Mucosa of rectum (tissue), 2 donors: ENCODE measurements around the gene ENO3.
"Not testable (repeated sequence)": the region's sequence is repeated elsewhere in the genome, so short reads cannot be mapped to it uniquely, and the experiment has no call there.

Experiments
- H3K27ac ChIP-seq, 2 donors: one replicate each; pipeline ENCODE4 v1.7.0; 2013; ENCODE audit warnings: inconsistent platforms in 2 of 2, low read depth in 2 of 2, low read length in 2 of 2
- H3K27me3 ChIP-seq, 2 donors: one replicate each; pipeline ENCODE4 v1.7.0; 2013; ENCODE audit warnings: low read length in 2 of 2; ENCODE audit not compliant: control insufficient read depth in 2 of 2, insufficient read depth in 2 of 2
- H3K36me3 ChIP-seq, 2 donors: one replicate each; pipeline ENCODE4 v1.7.0; 2013; ENCODE audit warnings: low read length in 2 of 2; ENCODE audit not compliant: control insufficient read depth in 2 of 2, insufficient read depth in 2 of 2
- H3K4me1 ChIP-seq, 2 donors: one replicate each; pipeline ENCODE4 v1.7.0; 2013; ENCODE audit warnings: low read length in 2 of 2, mild to moderate bottlenecking in 1 of 2; ENCODE audit not compliant: control insufficient read depth in 2 of 2, insufficient read depth in 2 of 2
- H3K4me3 ChIP-seq, 2 donors: one replicate each; pipeline ENCODE4 v1.7.0; 2013; ENCODE audit warnings: low read length in 2 of 2
- H3K9ac ChIP-seq, 2 donors: one replicate each; pipeline ENCODE4 v1.7.0; 2013; ENCODE audit warnings: low read length in 2 of 2, low read depth in 1 of 2, mild to moderate bottlenecking in 1 of 2
- H3K9me3 ChIP-seq, 2 donors: one replicate each; pipeline ENCODE4 v1.7.0; 2013; ENCODE audit warnings: low read length in 2 of 2; ENCODE audit not compliant: control insufficient read depth in 2 of 2
- donor health status: healthy.
- donor health status: Normal muscosa, but diverticular disease.

Gene ENO3

DNA sequence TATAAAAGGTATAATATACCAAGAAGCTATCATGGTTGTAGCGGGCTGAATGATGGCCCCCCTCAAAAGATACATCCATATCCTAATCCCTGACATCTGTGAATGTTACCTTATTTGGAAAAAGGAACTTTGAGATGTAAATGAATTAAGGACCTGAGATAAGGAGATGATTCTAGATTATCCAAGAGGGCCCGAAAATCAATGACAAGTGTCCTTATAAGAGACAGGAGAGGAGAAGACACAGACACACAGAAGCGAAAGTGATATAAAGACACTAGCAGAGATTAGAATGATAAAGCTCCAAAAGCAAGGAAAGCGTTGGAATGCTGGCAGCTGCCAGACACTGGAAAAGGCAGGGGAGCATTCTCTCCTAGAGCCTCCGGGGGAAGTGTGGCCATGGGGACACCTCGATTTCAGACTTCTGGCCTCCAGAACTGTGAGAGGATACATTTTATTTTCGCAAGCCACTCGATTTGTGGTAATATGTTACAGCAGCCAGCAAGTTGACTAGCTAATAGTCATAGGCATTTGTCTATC lies 31.3 kb upstream of the ENO3 start:
- no peak overlapping the region for H3K27ac ChIP-seq

DNA sequence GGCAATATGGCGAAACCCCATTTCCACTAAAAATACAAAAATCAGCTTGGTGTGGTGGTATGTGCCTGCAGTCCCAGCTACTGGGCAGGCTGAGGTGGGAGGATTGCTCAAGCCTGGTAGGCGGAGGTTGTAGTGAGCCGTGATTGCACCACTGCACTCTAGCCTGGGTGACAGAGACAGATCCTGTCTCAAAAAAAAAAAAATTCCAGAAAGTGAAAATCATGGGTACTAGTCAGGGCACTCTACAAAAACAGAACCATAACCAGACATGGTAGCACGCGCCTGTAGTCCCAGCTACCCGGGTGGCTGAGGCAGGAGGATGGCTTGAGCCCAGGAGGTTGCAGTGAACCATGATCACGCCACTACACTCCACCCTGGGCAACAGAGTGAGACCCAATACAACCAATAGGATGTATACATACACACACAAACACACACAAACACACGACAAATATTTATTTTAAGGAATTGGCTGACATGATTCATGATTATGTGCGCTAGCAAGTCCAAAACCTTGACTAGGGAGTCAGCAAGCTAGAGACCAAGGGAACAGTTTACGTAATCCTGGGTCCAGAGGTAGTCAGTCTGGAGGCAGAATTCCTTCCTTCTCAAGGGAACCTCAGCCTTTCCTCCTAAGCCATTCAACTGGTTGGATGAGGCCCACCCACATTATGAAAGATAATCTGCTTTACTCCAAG lies 30.4 kb upstream of the ENO3 start:
- Histone ChIP-seq H3K4me1 (no peaks in the 10 kb centered on the region), H3K4me3 (no peak overlapping the region), H3K27me3 (no peaks in the 10 kb centered on the region), H3K9ac (no peak overlapping the region), H3K36me3 (no peaks in the 10 kb centered on the region), H3K27ac (no peak overlapping the region), H3K9me3 (no peaks in the 10 kb centered on the region)

More for the DNA sequence above, 31.3 kb upstream of the ENO3 start:
- no peak overlapping the region for H3K4me3 ChIP-seq
- H3K9me3 ChIP-seq = no peaks in the 10 kb centered on the region
- H3K4me1 ChIP-seq = no peaks in the 10 kb centered on the region
- H3K9ac ChIP-seq = no peak overlapping the region
- H3K36me3 ChIP-seq = no peaks in the 10 kb centered on the region
- no peaks in the 10 kb centered on the region for H3K27me3 ChIP-seq

DNA sequence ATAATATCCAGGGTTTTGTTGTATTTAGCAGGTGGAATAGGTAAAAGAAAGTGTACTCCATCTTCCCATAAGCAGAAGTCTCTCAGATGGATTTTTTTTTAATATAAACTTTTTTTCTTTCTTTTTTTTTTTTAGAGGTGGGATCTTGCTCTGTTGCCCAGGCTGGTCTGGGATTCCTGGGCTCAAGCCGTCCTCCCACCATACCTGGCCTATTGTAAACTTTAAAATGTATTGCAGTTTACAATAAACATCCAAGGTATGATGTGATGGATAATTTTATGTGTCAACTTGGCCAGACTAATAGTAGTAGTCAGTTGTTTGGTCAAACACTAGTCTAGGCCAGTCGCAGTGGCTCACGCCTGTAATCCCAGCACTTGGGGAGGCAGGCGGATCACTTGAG lies 29.6 kb upstream of the ENO3 start:
- Histone ChIP-seq H3K4me3 (no peak overlapping the region), H3K4me1 (no peaks in the 10 kb centered on the region), H3K27me3 (no peaks in the 10 kb centered on the region), H3K9me3 (no peaks in the 10 kb centered on the region), H3K27ac (no peak overlapping the region), H3K9ac (no peak overlapping the region), H3K36me3 (no peaks in the 10 kb centered on the region)

DNA sequence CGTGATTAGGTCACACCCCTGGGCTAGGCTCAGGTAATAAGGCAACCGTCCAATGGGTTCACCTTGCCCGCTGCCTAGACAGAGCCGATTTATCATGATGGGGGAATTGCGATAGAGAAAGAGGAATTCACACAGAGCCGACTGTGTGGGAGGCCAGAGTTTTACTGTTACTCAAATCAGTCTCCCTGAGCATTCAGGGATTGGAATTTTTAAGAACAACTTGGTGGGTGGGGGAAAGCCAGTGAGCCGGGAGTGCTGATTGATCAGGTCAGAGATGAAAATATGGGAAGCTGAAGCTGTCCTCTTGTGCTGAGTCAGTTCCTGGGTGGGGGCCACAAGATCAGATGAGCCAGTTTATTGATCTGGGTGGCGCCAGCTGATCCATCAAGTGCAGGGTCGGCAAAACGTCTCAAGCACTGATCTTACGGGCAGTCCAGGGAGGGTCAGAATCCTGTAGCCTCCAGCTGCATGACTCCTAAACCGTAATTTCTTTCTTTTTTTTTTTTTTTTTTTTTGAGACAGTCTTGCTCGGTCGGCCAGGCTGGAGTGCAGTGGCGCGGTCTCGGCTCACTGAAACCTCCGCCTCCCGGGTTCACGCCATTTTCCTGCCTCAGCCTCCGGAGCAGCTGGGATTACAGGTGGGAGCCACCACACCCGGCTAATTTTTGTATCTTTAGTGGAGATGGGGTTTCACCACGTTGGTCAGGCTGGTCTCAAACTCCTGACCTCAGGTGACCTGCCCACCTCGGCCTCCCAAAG lies 24.2 kb upstream of the ENO3 start:
- not testable (repeated sequence) for H3K27me3 ChIP-seq, H3K4me1 ChIP-seq, H3K27ac ChIP-seq, H3K36me3 ChIP-seq, H3K9ac ChIP-seq, H3K9me3 ChIP-seq, H3K4me3 ChIP-seq

DNA sequence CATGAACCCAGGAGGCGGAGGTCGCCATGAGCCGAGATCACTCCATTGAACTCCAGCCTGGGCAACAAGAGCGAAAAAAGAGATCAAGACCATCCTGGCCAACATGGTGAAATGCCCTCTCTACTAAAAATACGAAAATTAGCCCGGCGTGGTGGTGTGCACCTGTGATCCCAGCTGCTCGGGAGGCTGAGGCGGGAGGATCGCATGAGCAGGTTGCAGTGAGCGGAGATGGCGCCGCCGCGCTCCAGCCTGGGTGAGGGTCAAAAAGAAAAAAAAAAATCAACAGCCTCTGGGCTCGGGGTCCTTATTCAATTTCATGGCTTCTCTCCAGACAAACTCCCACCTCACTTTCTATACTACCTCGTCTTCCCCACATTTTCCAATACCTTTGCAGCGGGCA lies 22.0 kb upstream of the ENO3 start:
- Histone ChIP-seq H3K9ac (no peak overlapping the region), H3K4me1 (peaks cover under 1% of the 10 kb centered on the region in 2 donors), H3K36me3 (no peaks in the 10 kb centered on the region), H3K27ac (no peak overlapping the region), H3K9me3 (no peaks in the 10 kb centered on the region), H3K4me3 (no peak overlapping the region), H3K27me3 (no peaks in the 10 kb centered on the region)

DNA sequence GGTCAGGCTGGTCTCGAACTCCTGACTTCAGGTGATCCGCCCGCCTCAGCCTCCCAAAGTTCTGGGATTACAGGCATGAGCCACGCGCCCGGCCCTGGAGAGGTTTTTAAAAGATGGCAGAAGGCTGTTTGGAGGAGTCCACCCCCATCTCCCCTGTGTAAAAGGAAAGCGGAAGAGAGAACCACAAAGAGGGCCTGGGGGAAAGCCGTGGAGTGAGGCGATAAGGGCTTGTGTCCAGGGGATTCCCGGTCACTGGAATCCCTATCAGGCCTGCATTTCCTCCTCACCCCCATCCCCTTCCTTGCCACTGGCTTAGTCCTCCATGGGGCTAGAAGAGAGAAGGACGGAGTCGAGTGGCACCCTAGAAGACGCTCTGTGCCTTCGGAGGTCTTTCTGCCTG lies 19.0 kb upstream of the ENO3 start, which contains the start of gene GP1BA:
Gene GP1BA, plus strand, starts transcription at position 315 of the 400 bp plus-strand sequence. CDS start 328 bp downstream, outside the sequence.
- Histone ChIP-seq H3K36me3 (peaks cover 3 to 10% of the 10 kb centered on the region in 2 donors), H3K9ac (no peak within 1 kb of the TSS), H3K27me3 (no peaks in the 10 kb centered on the region)

DNA sequence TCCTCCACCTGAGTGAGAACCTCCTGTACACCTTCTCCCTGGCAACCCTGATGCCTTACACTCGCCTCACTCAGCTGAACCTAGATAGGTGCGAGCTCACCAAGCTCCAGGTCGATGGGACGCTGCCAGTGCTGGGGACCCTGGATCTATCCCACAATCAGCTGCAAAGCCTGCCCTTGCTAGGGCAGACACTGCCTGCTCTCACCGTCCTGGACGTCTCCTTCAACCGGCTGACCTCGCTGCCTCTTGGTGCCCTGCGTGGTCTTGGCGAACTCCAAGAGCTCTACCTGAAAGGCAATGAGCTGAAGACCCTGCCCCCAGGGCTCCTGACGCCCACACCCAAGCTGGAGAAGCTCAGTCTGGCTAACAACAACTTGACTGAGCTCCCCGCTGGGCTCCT lies 18.2 kb upstream of the ENO3 start:
- peaks cover 7 to 9% of the 10 kb centered on the region in 2 donors for H3K4me1 ChIP-seq
- H3K9me3 ChIP-seq = no peaks in the 10 kb centered on the region
- H3K27me3 ChIP-seq = no peaks in the 10 kb centered on the region
- H3K9ac ChIP-seq = no peak overlapping the region
- H3K4me3 ChIP-seq = no peak overlapping the region
- H3K27ac ChIP-seq = no peak overlapping the region
- H3K36me3 ChIP-seq = peaks cover 10 to 16% of the 10 kb centered on the region in 2 donors

More for the DNA sequence above, 19.0 kb upstream of the ENO3 start, which contains the start of gene GP1BA:
- Histone ChIP-seq H3K4me1 (peaks cover 7 to 9% of the 10 kb centered on the region in 2 donors), H3K27ac (no peak within 1 kb of the TSS), H3K9me3 (no peaks in the 10 kb centered on the region), H3K4me3 (no peak within 1 kb of the TSS)

DNA sequence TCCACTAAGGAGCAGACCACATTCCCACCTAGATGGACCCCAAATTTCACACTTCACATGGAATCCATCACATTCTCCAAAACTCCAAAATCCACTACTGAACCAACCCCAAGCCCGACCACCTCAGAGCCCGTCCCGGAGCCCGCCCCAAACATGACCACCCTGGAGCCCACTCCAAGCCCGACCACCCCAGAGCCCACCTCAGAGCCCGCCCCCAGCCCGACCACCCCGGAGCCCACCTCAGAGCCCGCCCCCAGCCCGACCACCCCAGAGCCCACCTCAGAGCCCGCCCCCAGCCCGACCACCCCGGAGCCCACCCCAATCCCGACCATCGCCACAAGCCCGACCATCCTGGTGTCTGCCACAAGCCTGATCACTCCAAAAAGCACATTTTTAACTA lies 17.3 kb upstream of the ENO3 start:
- H3K27me3 ChIP-seq = no peaks in the 10 kb centered on the region
- H3K9ac ChIP-seq = peak overlapping the region in 1 of 2 donors; percentile 41
- no peak overlapping the region for H3K27ac ChIP-seq
- no peaks in the 10 kb centered on the region for H3K9me3 ChIP-seq
- peaks cover 14 to 16% of the 10 kb centered on the region in 2 donors for H3K4me1 ChIP-seq
- H3K36me3 ChIP-seq = peaks cover 16 to 24% of the 10 kb centered on the region in 2 donors
- peak overlapping the region in 1 of 2 donors; percentile 22 for H3K4me3 ChIP-seq

DNA sequence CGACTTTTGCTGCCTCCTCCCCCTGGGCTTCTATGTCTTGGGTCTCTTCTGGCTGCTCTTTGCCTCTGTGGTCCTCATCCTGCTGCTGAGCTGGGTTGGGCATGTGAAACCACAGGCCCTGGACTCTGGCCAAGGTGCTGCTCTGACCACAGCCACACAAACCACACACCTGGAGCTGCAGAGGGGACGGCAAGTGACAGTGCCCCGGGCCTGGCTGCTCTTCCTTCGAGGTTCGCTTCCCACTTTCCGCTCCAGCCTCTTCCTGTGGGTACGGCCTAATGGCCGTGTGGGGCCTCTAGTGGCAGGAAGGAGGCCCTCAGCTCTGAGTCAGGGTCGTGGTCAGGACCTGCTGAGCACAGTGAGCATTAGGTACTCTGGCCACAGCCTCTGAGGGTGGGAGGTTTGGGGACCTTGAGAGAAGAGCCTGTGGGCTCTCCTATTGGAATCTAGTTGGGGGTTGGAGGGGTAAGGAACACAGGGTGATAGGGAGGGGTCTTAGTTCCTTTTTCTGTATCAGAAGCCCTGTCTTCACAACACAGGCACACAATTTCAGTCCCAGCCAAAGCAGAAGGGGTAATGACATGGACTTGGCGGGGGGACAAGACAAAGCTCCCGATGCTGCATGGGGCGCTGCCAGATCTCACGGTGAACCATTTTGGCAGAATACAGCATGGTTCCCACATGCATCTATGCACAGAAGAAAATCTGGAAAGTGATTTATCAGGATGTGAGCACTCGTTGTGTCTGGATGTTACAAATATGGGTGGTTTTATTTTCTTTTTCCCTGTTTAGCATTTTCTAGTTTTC lies 16.5 kb upstream of the ENO3 start:
- H3K9me3 ChIP-seq = no peaks in the 10 kb centered on the region
- H3K27me3 ChIP-seq = no peaks in the 10 kb centered on the region
- no peak overlapping the region for H3K27ac ChIP-seq
- peaks cover 21 to 23% of the 10 kb centered on the region in 2 donors for H3K4me1 ChIP-seq
- H3K36me3 ChIP-seq = peaks cover 16 to 24% of the 10 kb centered on the region in 2 donors
- H3K9ac ChIP-seq = peak overlapping the region in 1 of 2 donors; percentile 41
- peak overlapping the region; percentile 22 for H3K4me3 ChIP-seq
